GM18519 (cell line): Measurements from ENCODE around the gene LTA.
"Not testable (repeated sequence)": the region's sequence is repeated elsewhere in the genome, so short reads cannot be mapped to it uniquely, and the experiment has no call there.

Experiments used
- ATAC-seq: cut with Tn5 transposase; IDR thresholded peaks from one replicate; pipeline ENCODE4 v1.9.1; 2021; ENCODE audit warnings: mild to moderate bottlenecking, moderate library complexity; ENCODE audit not compliant: unreplicated experiment, low FRiP score

The LTA gene

DNA sequence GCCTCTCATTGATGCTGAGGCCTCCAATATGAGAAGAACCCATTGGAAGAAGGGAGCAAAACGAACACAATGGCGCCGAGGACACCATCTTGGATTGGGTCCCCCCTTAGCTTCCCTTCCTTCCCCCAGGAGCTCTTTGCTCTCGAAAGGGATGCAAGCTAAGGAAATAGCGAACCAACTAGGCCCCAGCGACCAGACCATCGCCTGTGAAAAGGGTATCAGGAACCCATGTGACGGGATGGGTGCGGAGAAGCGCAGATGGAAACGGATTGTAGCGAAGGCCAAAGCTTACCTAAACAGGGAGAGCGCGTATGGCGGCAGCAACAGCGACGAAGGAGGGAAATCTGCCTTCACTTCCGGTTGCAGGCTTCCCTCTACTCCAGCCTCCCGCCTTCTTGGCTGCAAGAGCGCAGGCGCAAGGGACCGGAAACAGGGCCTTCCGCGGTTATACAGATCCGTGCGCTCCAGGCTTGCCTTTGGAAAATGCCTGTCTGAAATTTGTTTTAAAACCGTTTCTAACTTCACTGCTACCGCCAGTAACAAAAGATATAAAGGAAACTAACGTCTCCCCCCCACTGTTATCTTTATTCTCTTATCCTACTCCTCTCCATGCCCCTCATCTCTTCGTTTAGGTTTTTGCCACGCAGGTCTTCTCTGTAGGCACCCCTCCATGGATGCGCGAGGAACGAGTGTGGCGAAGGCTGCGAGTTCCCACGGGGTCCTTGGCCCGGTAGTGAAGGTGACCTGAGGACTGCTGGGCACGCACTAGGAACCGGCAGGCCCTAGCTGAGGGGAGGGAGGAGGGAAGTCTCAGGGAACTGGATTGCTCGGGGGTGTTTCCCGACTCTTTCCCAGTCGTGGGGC lies 30.2 kb upstream of the LTA start, which contains the start of gene DDX39B:
TSS of gene DDX39B (minus strand) at position 346 of the 864 bp plus-strand sequence. CDS start 1,471 bp downstream, outside the sequence.
- no peak for ATAC-seq

DNA sequence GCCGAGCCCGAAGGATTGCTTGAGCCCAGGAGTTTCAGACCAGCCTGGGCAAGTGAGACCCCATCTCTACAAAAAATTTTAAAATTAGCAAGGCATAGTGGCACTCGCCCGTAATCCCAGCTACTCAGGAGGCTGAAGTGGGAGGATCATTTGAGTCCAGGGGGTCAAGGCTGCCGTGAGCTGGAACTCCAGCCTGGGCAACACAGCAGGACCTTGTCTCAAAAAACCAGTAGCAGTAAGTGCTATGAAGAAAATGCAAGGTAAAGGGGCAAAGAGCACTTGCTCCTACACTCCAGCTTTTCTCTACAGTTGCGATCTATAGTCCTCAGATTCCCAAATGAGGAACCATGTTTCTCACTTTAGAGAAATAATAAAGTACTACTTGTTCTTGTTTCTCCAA lies 28.4 kb upstream of the LTA start:
- ATAC-seq = no peak

DNA sequence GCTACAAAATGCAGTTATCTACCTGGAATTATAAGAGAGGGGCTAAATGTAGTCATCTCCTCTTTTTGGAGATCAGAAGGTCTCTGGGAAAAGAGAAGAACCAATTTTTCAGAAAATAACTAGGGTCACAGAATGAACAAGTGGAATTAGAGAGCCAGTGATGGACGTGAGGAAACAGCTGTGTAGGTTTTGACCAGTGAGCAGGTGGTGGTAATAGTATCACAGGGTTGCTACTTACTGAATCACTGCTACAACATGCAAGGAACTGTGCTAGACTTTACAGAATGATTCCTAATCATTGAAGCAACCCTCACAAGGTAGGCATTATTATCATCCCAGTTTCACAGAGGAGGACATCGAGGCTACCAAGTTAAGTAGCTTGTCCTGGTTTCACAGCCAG lies 27.4 kb upstream of the LTA start:
- ATAC-seq = no peak

- ATAC-seq = no peak
These were observed 26.8 kb upstream of the LTA start for GRCh38 chr6:31545291-31545690.

- peak; percentile 37 for ATAC-seq
These were observed 25.6 kb upstream of the LTA start, which contains the start of gene ATP6V1G2 for GRCh38 chr6:31546339-31546957. Gene ATP6V1G2 (minus strand): TSS chr6:31546608. CDS start chr6:31546559, 49 bp downstream.

- ATAC-seq = peak; percentile 35
These were observed 24.9 kb upstream of the LTA start, which contains the start of gene NFKBIL1 for GRCh38 chr6:31546958-31547726. Gene NFKBIL1 (plus strand): TSS chr6:31547608. CDS start chr6:31547695, 87 bp downstream.

GRCh38 chr6:31547727-31548543 lies 24.2 kb upstream of the LTA start:
- ATAC-seq = no peak

DNA sequence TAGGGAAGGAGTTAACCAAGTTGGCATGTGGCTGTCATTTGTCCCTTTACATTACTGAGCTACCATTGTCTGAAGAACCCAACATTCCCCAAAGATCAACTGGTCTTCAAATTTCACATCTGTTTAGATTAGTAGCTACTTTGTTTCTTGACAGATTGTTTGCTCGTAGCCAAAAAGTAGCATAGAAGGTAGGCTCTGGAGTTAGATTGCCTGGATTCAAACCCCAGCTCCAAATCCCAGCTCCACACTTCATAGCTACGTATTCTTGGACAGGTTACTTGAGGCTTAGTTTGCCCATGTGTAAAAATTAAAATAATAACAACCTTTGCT lies 23.6 kb upstream of the LTA start:
- no peak for ATAC-seq

GRCh38 chr6:31551371-31551770 lies 20.7 kb upstream of the LTA start:
- not testable (repeated sequence) for ATAC-seq

GRCh38 chr6:31556307-31556706 lies 15.8 kb upstream of the LTA start:
- no peak for ATAC-seq

- ATAC-seq = no peak
These were observed 14.4 kb upstream of the LTA start for GRCh38 chr6:31557443-31558317.

GRCh38 chr6:31558318-31558625 lies 13.8 kb upstream of the LTA start:
- no peak for ATAC-seq

DNA sequence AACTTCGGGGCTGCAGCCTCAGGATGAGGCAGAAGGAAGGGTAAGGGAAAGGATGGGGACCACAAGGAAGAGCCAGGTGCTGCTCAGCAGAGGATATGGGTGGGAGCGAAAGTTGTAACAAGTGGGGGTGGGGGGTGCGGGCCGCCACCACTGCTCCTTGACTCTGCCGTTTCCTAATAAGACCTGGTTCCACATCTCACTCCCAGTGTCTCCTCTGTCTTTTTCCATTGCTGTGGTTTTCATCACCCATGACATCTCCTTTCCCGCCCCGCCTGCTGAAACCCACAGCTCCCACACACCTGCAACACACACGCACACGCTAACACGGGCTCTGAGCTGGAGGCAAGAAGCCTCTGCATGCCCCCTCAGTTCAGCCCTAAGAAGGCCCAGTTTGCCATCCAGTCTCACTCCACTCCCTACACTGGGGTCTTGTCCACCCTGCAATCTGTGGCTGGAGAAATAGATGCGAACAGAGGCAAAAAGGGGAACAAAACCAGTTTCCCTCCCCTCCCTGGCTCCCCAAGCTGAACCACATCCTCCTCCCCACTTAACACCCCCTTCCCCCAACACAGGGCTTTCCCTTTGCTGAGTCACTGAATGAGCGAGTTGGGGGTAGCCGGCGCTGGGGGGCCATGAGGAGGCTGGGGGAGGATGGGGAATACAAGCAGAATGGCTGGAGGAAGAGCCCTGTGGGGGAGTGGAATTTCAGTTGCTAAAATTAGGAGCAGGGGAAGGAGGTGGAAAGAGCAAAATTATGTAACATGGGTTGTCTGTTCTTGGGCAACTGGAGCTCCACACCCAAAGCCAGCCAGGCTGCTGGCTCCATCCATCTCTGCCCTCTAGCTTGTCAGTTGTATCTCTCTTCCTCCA lies 13.2 kb upstream of the LTA start:
- no peak for ATAC-seq

- ATAC-seq = no peak
These were observed 12.5 kb upstream of the LTA start for GRCh38 chr6:31559606-31559957.

DNA sequence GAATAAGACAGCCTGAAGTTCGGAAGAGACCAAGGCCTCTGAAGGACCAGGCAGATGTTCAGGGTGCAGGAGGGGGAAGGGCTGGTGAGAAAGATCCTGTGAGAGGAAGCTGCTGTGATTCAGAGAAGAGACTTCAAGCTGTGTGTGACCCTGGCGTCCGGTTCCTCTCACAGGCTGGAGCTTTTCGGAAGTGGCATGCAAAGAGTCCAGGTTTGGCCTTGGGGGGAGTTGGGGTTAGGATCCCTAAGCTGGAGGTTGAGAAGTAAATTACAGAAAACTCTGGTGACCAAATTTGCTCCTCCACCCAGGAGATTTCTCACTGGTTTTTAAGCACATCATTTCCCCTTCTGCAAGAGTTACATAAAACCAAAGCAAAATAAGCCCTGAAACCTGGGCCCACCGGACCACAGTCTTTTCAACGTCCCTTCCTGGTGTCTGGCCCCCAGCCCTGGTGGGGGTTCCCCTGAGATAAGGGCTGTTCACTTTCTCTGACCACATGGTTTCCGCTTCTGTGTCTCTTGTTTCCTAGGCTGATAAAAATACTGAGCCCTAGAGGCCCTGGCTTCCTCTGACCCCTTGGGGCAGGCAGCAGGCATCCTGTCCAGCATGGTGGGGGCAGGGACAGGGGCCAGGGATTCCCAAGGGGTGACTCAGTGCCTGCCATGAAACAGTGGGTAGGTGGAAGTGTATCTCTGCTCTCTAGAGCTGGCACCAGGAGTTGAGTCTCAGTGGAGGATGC lies 12.0 kb upstream of the LTA start:
- ATAC-seq = no peak

GRCh38 chr6:31560697-31561058 lies 11.4 kb upstream of the LTA start:
- no peak for ATAC-seq

DNA sequence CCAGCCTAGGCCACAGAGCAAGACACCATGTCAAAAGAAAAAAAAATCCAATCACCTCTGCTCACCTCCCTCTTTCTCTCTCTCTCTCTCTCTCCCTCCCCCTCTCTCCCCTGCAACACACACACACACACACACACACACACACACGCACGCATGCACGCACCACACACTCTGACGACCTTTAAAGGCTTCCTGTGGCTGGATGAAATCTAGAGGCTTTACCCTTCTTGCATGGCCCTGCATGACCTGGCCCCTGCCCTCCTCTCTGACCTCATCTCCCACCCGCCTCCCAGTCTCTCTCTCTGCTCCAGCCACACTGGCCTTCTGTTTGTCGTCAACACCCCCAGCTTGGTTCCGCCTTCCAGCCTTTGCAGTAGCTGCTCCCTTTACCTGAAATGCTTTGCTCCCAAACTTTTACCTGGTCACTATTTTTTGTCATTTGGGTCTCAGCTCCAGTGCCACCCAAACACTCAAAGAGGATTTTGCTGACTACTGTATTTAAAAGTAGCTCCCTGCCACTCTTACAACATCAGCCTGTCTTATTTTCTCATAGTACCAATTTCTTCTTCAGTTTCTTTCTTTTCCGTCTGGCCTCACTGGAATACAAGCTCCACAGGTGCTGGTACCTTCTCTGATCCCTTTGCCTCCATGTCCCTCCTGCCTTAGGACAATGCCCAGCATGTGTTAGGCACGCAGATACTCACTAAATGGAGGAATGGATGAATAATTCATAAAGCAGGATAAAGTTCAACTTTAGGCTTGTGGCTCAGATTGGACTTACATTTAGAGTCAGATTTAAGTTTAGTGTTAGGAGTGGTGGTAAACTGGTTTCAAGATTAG lies 4.3 kb upstream of the LTA start:
- ATAC-seq = no peak
